Measurements from ENCODE around the gene UXT. TPM values are rescaled to one million over a fixed set of nuclear protein-coding genes. Genes with fewer than 3 reads are reported as not detected.

Gene UXT
- total and polyA plus RNA-seq, 2 of the 13 experiments (the other 11 are each of a cell fraction or from before 2014, with no cell fraction given) = 107 to 123 TPM

DNA sequence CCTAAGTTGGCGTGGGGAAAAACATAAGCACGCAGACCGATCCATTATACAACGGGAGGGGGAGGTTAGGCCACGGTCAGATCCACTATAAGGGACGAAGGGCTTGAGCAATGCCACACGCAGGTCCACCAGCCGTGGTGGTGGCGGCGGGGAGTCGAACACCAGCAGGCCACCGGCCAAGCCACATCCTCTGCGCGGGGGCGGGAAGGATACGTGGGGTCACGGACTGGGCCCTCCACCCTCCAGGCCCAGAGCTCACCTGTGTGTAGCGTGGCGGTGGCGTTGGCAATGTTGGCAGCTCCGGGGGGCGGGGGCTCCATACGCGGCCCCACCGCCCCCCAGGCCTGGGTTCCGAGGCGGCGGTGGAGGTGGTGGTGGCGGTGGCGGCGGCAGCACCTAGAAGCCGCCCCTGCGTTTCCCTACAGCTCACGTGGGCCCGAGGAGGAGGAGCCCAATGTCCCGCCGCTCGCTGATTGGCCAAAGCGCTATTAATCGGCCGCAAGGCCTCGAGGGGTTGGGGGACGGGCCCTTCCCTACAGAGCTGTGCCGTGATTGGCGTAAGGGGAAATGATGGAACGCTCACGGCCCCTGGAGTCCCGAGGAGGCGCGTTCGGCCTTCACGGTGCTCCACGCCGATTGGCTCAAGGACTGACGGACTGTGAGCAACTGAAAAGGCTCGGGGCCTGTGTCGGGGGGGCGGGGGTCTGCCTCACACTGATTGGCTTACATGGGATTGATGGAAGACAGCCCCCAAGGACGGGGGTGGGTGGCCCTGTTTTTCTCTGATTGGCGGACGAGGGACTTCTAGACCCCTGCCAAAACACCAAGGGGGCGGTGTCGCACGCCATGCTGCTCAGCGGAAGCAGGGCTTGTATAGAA, 8.6 kb downstream of the UXT start, which contains the start of gene ELK1 (continued):
- TF ChIP-seq, protein P1, sequence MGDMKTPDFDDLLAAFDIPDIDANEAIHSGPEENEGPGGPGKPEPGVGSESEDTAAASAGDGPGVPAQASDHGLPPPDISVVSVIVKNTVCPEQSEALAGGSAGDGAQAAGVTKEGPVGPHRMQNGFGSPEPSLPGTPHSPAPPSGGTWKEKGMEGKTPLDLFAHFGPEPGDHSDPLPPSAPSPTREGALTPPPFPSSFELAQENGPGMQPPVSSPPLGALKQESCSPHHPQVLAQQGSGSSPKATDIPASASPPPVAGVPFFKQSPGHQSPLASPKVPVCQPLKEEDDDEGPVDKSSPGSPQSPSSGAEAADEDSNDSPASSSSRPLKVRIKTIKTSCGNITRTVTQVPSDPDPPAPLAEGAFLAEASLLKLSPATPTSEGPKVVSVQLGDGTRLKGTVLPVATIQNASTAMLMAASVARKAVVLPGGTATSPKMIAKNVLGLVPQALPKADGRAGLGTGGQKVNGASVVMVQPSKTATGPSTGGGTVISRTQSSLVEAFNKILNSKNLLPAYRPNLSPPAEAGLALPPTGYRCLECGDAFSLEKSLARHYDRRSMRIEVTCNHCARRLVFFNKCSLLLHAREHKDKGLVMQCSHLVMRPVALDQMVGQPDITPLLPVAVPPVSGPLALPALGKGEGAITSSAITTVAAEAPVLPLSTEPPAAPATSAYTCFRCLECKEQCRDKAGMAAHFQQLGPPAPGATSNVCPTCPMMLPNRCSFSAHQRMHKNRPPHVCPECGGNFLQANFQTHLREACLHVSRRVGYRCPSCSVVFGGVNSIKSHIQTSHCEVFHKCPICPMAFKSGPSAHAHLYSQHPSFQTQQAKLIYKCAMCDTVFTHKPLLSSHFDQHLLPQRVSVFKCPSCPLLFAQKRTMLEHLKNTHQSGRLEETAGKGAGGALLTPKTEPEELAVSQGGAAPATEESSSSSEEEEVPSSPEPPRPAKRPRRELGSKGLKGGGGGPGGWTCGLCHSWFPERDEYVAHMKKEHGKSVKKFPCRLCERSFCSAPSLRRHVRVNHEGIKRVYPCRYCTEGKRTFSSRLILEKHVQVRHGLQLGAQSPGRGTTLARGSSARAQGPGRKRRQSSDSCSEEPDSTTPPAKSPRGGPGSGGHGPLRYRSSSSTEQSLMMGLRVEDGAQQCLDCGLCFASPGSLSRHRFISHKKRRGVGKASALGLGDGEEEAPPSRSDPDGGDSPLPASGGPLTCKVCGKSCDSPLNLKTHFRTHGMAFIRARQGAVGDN (CRISPR knock-in tag; IDR thresholded peaks at IDR 0.05) = peak; percentile 61
- TF ChIP-seq, protein P2, sequence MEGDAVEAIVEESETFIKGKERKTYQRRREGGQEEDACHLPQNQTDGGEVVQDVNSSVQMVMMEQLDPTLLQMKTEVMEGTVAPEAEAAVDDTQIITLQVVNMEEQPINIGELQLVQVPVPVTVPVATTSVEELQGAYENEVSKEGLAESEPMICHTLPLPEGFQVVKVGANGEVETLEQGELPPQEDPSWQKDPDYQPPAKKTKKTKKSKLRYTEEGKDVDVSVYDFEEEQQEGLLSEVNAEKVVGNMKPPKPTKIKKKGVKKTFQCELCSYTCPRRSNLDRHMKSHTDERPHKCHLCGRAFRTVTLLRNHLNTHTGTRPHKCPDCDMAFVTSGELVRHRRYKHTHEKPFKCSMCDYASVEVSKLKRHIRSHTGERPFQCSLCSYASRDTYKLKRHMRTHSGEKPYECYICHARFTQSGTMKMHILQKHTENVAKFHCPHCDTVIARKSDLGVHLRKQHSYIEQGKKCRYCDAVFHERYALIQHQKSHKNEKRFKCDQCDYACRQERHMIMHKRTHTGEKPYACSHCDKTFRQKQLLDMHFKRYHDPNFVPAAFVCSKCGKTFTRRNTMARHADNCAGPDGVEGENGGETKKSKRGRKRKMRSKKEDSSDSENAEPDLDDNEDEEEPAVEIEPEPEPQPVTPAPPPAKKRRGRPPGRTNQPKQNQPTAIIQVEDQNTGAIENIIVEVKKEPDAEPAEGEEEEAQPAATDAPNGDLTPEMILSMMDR (CRISPR knock-in tag; IDR thresholded peaks at IDR 0.05) = no peak
- TF ChIP-seq, protein P3, sequence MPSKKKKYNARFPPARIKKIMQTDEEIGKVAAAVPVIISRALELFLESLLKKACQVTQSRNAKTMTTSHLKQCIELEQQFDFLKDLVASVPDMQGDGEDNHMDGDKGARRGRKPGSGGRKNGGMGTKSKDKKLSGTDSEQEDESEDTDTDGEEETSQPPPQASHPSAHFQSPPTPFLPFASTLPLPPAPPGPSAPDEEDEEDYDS (CRISPR knock-in tag; IDR thresholded peaks at IDR 0.05) = 0 out of 2 replicates have a peak, but pooled peaks have one; percentile 13
- TF ChIP-seq RBFOX2 (IDR thresholded peaks at IDR 0.05; ENCODE audit: low read depth, low read length) (peak; percentile 83), SP2 (CRISPR knock-in tag; IDR thresholded peaks at IDR 0.05) (peak; percentile 58; the same call in 1 of the 2 replicates), MAFK (conservative IDR thresholded peaks at IDR 0.05 in 1 of 2, IDR thresholded peaks at IDR 0.05 in 1 of 2; ENCODE audit: low read length in 2 of 2) (no peak), GABPB1 (CRISPR knock-in tag; IDR thresholded peaks at IDR 0.05) (peak; percentile 42; the same call in 1 of the 2 replicates), NFYB (CRISPR knock-in tag; IDR thresholded peaks at IDR 0.05) (peak; percentile 70), CREB1 (IDR thresholded peaks at IDR 0.05) (no peak), CREB1 (CRISPR knock-in tag; IDR thresholded peaks at IDR 0.05) (peak; percentile 31; the same call in 1 of the 2 replicates), AGO1 (IDR thresholded peaks at IDR 0.05; ENCODE audit: low read depth, low read length, poor library complexity, severe bottlenecking) (peak; percentile 85), SMC3 (IDR thresholded peaks at IDR 0.05; ENCODE audit: low read length) (no peak), ZNF441 (CRISPR knock-in tag; IDR thresholded peaks at IDR 0.05; ENCODE audit: borderline replicate concordance) (0 out of 2 replicates have a peak, but pooled peaks have one; percentile 25), POLR2G (IDR thresholded peaks at IDR 0.05; ENCODE audit: low read depth, low read length) (peak; percentile 65), PHF8 (CRISPR knock-in tag; IDR thresholded peaks at IDR 0.05) (peak; percentile 37; the same call in 1 of the 2 replicates), ARNT2 (CRISPR knock-in tag; IDR thresholded peaks at IDR 0.05; ENCODE audit: low read depth) (peak; percentile 26; the same call in 1 of the 2 replicates), MED13 (CRISPR knock-in tag; IDR thresholded peaks at IDR 0.05) (no peak), NFE2L1 (CRISPR knock-in tag; IDR thresholded peaks at IDR 0.05; ENCODE audit: borderline replicate concordance) (no peak), AGO2 (optimal IDR thresholded peaks at IDR 0.05; ENCODE audit: low read depth, low read length) (peak; percentile 93)
- TF ChIP-seq, protein P4, sequence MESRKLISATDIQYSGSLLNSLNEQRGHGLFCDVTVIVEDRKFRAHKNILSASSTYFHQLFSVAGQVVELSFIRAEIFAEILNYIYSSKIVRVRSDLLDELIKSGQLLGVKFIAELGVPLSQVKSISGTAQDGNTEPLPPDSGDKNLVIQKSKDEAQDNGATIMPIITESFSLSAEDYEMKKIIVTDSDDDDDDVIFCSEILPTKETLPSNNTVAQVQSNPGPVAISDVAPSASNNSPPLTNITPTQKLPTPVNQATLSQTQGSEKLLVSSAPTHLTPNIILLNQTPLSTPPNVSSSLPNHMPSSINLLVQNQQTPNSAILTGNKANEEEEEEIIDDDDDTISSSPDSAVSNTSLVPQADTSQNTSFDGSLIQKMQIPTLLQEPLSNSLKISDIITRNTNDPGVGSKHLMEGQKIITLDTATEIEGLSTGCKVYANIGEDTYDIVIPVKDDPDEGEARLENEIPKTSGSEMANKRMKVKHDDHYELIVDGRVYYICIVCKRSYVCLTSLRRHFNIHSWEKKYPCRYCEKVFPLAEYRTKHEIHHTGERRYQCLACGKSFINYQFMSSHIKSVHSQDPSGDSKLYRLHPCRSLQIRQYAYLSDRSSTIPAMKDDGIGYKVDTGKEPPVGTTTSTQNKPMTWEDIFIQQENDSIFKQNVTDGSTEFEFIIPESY (CRISPR knock-in tag; IDR thresholded peaks at IDR 0.05) = peak; percentile 35; the same call in 1 of the 2 replicates
